ENCODE results near the gene KCNJ10.
A peak's percentile ranks its signal among the peaks of the same experiment; 100 is the strongest.
"Not testable (repeated sequence)": the region's sequence is repeated elsewhere in the genome, so short reads cannot be mapped to it uniquely, and the experiment has no call there.

KCNJ10 gene

DNA sequence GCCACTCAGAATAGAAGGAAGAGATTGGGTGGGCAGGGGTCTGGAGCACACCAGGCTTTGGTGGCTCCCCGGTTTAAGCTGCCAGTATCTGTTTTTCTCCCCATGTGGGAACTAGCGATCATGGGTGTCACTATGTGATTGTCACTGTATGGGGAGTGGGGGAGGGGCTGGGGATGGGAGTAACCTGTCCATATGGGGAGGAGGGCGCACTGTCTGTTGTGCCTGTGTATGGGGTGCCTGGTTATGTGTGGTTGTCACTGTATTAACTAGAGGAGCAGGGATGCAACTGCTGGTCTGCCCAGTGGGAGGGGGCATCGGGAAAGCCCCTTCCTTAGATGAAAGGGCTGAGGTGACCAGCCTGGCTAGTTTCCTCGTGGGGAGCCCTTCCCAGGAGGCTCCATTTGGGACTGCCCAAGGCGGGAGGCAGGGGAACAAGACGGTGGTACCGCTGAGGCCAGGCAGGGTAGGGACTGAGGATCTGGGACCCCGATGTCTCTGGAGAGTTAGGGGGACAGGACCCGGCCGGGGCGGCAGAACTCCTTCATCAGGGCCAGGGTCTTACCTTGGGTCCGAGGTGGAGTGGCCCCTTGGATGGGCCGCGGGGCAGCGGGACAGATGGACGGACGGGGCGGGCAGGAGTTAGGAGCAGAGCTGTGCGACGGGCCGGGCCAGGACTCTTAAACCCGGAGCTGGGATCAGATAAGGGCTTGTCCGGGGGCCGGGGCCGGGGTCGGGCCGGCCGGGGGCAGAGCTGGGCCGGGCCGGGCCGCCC lies at the start of gene KCNJ10:
Gene KCNJ10, minus strand, starts transcription at position 701 of the 772 bp plus-strand sequence. CDS start 27,628 bp downstream, outside the sequence.
- H3K4me3 ChIP-seq (ENCODE audit: low read depth, low read length) = peak within 1 kb of the TSS; percentile 48
- DNase-seq (ENCODE audit: low read depth) = no peak

- DNase-seq (ENCODE audit: low read depth) = no peak
Measured at GRCh38 chr1:160118928-160119327, 49.0 kb upstream of the KCNJ10 start.

GRCh38 chr1:160117709-160118183 lies 47.8 kb upstream of the KCNJ10 start:
- no peak for DNase-seq (ENCODE audit: low read depth)
- no peak overlapping the region for H3K4me3 ChIP-seq (ENCODE audit: low read depth, low read length)

More at GRCh38 chr1:160118928-160119327, 49.0 kb upstream of the KCNJ10 start:
- H3K4me3 ChIP-seq (ENCODE audit: low read depth, low read length) = no peak overlapping the region

DNA sequence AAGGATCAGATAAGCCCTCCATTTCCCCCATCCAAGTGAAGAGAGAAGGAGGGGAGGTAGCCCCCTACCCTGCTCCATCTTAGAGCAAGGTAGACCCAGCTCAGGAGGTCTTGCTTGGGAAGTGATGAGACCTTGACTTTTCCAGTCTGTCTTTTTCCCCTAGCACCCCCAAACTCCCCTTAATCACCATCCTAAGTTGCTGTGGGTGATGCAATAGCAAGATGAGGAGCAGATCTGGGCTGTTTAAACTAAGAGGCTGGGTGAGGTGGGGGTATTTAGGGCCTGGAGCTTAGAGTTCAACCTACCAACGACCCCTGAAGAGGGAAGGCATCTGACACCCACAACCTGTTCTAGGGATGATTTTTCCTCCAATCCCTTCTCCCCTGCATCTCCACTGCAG lies 47.3 kb upstream of the KCNJ10 start:
- DNase-seq (ENCODE audit: low read depth) = no peak
- no peak overlapping the region for H3K4me3 ChIP-seq (ENCODE audit: low read depth, low read length)

DNA sequence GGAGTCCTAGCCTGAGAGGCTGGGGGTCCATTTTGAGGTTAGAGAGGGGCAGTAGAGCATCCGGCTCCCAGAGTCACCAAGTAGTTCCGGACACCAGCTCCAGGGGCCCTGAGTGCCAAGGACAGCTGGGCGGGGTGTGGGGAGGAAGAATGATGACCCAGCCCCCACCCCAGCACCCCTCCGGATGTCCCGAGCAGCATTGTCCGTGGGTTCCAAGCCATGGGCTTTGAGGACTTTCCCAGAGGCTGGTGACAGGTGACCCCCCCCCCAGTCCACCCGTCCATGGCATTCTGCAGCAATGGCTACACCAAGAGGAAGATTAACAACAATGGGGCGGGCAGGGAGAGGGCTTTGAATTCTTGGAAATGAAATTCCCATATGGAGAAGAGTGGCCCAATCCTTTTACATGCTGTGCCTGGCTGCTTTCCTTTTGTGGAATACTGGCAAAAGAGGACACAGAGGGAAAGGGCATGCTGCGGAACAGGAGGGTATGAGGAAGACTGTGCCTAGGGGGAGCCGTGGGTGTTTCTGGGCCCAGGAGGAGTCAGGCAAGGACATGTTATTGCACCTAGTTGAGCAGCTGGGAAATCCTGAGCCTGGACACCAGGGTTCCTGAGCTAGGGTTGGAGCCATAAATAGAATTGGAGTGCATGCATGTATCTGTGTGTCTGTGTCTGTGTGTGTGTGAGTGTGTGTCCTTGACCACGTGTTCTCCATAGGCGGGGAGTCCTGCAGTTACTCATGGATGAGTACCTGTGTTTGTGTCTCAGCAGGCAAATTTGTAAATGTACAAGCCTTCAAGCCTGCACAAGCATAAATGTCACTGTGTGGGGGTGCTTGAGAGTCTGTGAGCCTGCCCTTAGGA lies 46.6 kb upstream of the KCNJ10 start:
- DNase-seq (ENCODE audit: low read depth) = no peak
- peak overlapping the region; percentile 21 for H3K4me3 ChIP-seq (ENCODE audit: low read depth, low read length)

DNA sequence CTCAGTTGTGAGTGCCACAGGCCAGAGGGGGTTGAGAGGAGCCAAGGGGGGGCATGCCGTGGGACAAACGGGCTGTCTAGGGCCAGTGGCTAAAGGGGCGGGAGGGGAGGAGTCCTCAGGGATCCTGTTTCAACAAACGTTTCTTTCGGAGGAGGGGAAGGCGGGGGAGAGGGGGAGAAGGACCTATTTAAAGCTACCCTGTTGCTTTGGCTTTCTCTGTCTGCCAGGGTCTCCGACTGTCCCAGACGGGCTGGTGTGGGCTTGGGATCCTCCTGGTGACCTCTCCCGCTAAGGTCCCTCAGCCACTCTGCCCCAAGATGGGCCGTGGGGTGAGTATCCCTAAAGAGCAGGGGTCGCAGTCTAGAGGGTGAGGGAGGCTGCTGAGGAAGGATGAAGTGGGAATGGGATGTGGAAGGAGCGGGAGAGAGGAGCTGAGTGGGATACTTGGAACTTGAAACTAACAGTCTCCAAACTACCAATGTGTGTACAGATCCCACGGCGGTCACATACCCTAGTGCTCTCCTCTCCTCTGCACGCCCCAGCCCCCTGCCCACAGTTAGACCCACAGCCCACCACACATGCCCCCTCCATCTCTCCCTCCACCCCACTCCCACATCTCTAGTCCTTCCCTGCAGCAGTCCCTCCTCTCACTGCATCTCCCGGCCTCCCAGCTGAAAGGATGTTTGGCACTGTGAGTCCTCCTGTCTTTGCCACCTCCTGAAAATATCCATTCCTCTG lies 45.8 kb upstream of the KCNJ10 start, which contains the start of gene ATP1A2:
Gene ATP1A2, plus strand, starts transcription at position 215 of the 738 bp plus-strand sequence. Its CDS starts 103 bp downstream, at position 318.
- H3K4me3 ChIP-seq (ENCODE audit: low read depth, low read length) = peak within 1 kb of the TSS; percentile 21
- DNase-seq (ENCODE audit: low read depth) = no peak

DNA sequence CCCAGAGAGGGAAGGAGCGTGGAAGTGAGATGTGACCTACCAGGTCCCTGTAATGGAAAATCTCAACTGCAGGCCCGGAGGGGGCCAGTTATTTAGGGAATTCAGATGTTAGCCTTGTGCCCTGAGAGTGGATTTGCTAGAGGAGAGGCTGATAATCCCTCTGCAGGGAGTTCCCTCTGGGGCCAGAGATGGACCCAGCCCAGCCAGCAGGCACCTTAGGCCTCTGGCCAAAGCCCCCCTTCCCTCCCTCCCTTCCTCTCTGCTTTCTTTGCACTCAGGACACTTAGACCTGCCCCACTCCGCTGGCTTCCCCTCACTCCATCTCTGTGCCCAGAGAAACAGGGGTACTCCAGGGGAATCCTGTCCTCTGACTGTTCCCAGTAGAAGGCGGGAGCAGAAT lies 44.1 kb upstream of the KCNJ10 start:
- DNase-seq (ENCODE audit: low read depth) = no peak
- no peak overlapping the region for H3K4me3 ChIP-seq (ENCODE audit: low read depth, low read length)

DNA sequence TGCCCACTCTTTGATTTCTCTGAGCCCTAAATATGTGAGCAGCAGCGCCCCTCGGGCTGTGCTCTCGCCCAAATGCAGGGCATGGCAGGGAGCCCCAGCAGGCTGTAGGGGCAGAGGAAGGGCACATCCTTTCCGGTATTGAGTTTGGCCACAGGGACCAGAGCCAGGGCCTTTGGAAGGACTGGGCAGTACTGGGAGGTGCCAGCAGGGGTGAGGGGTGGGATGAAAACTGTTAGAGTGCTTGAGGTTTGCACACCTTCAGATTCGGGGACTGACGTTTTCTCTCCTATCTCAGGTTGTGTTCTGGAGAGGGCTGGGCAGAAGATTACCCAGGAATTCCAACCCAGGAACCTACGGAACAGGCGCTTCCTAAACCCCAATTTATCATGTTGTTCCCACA lies 43.4 kb upstream of the KCNJ10 start:
- no peak overlapping the region for H3K4me3 ChIP-seq (ENCODE audit: low read depth, low read length)
- no peak for DNase-seq (ENCODE audit: low read depth)

DNA sequence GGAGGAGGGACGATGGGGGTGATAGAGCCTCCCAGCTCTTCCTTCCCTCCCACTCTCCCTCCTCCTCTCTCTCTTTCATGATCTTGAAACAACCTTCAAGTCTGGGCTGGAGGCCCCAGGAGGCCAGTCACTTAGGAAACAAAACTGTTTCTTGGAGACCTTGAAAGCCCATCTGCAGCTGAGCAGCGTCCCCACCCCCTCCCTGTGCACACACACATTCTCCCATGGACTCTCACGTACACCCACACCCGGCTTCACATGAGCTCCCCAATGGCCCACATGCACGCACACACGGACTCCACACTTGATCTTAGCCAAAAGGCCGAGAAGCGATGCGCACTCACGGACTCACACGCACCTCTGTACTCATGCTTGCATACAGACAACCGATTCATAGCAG lies 42.4 kb upstream of the KCNJ10 start:
- no peak overlapping the region for H3K4me3 ChIP-seq (ENCODE audit: low read depth, low read length)
- DNase-seq (ENCODE audit: low read depth) = no peak

GRCh38 chr1:160111462-160111861 lies 41.5 kb upstream of the KCNJ10 start:
- DNase-seq (ENCODE audit: low read depth); H3K4me3 ChIP-seq (ENCODE audit: low read depth, low read length): not testable (repeated sequence)

DNA sequence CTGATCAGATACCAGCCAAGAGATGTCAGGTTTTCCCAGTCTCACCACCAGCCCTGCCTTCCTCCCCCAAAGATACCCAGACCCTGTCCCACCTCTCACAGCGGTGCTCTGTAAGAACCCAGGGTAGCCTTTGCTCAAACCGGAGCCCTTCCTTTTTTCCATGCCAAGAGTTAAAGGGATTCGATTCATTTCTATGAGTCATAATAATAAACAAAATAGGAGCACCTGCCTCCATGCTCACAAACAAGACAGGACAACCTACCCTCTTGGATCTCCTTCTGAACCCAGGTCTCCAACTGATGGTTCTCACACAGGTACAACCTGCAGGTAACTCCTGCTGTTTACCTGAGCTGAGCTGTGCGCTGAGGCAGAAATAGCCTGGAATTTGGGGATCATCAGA lies 39.7 kb upstream of the KCNJ10 start:
- no peak overlapping the region for H3K4me3 ChIP-seq (ENCODE audit: low read depth, low read length)
- no peak for DNase-seq (ENCODE audit: low read depth)

DNA sequence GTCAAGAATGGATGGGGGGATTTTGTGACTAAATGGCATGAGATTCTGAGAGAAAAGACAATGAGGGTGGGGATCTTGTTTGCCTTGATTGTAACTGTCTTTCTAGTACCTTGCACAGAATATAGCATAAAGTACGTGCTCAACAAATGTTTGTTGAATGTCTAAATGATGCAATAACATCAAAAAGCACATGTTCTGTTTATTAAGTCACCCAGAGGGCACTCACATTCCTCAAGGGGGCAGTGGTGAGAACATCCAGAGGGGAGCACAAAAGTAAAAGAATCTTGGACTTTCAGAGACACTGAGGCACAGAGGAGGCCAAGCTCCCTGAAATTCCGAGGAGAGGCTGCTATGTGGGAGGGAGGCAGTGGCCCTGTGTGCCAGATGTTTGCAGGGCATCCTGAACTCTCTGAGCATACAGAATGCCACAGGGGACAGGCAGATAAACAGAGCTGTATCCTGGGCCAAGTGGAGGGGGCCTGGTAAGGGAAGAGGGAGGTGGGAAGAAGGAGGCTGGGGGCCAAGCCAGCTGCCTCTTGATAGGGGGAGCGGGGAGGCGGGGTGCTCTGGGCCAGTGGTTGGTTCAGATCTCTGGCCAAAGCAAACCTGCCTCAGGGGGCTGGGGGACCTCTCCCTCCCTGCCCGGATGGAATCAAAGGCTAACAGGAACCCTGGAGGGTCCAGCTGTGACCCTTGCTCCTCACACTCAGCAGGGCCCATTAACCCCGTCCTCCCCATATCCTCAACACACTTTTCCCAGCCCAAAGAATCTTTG lies 39.1 kb upstream of the KCNJ10 start:
- no peak for DNase-seq (ENCODE audit: low read depth)
- no peak overlapping the region for H3K4me3 ChIP-seq (ENCODE audit: low read depth, low read length)

DNA sequence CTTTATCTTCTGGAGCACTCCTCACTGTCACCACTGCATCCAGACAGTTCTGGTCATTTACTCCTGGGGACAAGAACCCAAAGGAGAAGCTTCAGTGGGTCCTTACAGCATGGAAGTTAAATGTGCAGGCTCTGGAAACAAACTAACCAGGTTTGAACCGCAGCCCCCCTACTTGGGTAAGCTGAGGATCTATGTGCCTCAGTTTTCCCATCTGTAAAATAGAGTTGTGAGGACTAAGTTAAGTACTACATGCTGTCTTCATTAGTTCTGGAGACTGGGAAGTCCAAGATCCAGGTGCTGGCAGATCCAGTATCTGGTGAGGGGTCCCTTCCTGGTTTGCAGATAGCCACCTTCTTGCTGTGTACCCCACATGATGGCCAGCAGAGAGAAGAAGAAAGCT lies 37.6 kb upstream of the KCNJ10 start:
- H3K4me3 ChIP-seq (ENCODE audit: low read depth, low read length) = no peak overlapping the region
- DNase-seq (ENCODE audit: low read depth) = no peak

DNA sequence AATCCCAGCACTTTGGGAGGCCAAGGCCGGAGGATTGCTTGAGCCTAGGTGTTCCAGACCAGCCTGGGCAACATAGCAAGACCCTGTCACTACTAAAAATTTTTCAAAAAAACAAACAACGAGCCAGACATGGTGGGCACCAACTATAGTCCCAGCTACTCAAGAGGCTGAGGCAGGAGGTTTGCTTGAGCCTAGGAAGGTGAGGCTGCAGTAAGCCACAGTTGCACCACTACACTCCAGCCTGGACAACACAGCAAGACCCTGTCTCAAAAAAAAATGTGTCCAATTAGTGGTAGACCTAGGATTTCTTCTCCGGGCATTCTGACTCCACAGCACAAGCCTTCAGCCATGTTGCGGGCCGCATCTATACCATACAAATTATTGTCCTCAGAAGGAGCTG lies 35.2 kb upstream of the KCNJ10 start:
- H3K4me3 ChIP-seq (ENCODE audit: low read depth, low read length) = no peak overlapping the region
- DNase-seq (ENCODE audit: low read depth) = no peak

DNA sequence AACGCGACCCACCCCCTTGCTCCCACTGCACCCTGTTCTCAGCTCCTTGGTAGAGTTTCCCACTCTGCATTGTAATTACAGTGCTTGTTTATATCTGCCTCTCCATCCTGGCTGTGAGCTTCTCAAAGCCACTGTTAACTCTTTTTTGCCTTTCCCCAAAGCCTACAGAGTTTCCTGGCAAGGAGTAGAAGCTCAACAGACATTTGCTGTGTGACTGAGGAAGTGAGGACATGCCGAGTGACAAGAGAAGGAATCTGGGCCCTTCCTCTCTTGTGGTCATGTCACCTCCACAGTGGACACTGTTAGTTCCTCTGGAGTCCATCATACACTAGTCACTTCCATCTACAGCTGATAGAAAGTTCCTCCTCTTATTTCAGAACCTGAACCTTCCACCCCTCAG lies 34.5 kb upstream of the KCNJ10 start:
- DNase-seq (ENCODE audit: low read depth) = no peak
- no peak overlapping the region for H3K4me3 ChIP-seq (ENCODE audit: low read depth, low read length)

- H3K4me3 ChIP-seq (ENCODE audit: low read depth, low read length) = no peak overlapping the region
- DNase-seq (ENCODE audit: low read depth) = no peak
Measured at GRCh38 chr1:160103658-160104408, 33.9 kb upstream of the KCNJ10 start.

- DNase-seq (ENCODE audit: low read depth) = no peak
- H3K4me3 ChIP-seq (ENCODE audit: low read depth, low read length) = no peak overlapping the region
Measured at GRCh38 chr1:160101717-160102522, 32.0 kb upstream of the KCNJ10 start.
